Esophagus squamous epithelium (tissue), 4 donors: Measurements from ENCODE around the gene SCAMP3.

Source experiments
- POLR2A ChIP-seq, 4 donors: fragments of 450-650 bp; IDR thresholded peaks; one replicate each; pipeline ENCODE4 v1.6.1; 2017; ENCODE audit warnings: antibody characterized with exemption in 4 of 4, mild to moderate bottlenecking in 4 of 4, moderate library complexity in 3 of 4
- TF ChIP-seq, protein P1 (sequence below), 6 experiments: fragments of 450-650 bp in 4 of 6; fragments of 200-600 bp in 2 of 6; sonication (generic) in 2 of 6; IDR thresholded peaks; one replicate each; pipeline ENCODE4 v1.5.1; 2016 to 2019; ENCODE audit warnings: antibody characterized with exemption in 6 of 6, mild to moderate bottlenecking in 4 of 6, moderate library complexity in 4 of 6

DNA sequence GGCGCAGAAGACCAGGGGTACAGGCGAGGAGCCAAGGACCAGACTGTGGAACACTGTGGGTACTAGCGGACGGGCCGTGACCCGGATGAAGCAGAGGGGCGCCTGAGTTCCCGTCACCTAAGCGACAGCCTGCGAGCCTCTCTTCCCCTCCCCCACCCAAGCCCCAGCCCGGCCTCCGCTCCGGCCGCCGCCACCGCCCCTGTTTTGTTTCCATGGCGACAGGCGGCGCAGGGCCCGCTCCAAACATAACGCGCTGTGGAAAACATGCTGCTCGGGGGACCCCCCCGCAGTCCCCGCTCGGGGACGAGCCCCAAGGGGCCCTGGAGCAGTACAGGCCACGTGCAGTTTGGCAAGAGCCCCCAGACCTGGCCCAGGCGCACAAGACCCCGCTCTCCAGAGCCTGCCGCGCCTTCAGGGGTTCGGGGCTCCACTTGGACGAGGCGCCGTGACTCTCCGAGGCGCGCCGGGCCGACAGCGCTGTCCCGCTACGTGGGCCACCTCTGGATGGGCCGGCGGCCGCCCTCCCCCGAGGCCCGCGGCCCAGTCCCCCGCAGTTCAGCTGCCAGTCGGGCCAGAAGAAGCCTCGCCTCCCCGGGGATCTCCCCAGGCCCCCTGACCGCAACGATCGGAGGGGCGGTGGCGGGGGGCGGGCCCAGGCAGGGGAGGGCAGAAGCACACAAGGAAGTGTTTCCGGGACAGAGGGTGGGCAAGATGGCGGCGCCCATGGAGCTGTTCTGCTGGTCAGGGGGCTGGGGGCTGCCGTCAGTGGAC, 53.4 kb downstream of the SCAMP3 start, which contains the start of gene MTX1:
- TF ChIP-seq, protein P1, sequence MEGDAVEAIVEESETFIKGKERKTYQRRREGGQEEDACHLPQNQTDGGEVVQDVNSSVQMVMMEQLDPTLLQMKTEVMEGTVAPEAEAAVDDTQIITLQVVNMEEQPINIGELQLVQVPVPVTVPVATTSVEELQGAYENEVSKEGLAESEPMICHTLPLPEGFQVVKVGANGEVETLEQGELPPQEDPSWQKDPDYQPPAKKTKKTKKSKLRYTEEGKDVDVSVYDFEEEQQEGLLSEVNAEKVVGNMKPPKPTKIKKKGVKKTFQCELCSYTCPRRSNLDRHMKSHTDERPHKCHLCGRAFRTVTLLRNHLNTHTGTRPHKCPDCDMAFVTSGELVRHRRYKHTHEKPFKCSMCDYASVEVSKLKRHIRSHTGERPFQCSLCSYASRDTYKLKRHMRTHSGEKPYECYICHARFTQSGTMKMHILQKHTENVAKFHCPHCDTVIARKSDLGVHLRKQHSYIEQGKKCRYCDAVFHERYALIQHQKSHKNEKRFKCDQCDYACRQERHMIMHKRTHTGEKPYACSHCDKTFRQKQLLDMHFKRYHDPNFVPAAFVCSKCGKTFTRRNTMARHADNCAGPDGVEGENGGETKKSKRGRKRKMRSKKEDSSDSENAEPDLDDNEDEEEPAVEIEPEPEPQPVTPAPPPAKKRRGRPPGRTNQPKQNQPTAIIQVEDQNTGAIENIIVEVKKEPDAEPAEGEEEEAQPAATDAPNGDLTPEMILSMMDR (IDR thresholded peaks at IDR 0.05), result no peak
- peak in 2 of 4 donors; percentile 24 to 30 for TF ChIP-seq POLR2A (IDR thresholded peaks at IDR 0.05)
